HUES6 (cell line): ENCODE measurements around the gene PARD3.

Experiments
- H3K27ac ChIP-seq: 2 replicates; pipeline ENCODE4 v1.7.0; 2013; ENCODE audit warnings: low read depth, mild to moderate bottlenecking, low read length, inconsistent platforms
- H3K27me3 ChIP-seq: 2 replicates; pipeline ENCODE4 v1.6.1; 2013; ENCODE audit warnings: low read length; ENCODE audit not compliant: control insufficient read depth, insufficient read depth
- H3K36me3 ChIP-seq: 2 replicates; pipeline ENCODE4 v1.6.1; 2013; ENCODE audit warnings: low read length; ENCODE audit not compliant: control insufficient read depth, insufficient read depth
- H3K4me1 ChIP-seq: 2 replicates; pipeline ENCODE4 v1.6.1; 2013; ENCODE audit warnings: low read length; ENCODE audit not compliant: control insufficient read depth, insufficient read depth
- H3K4me3 ChIP-seq: 2 replicates; pipeline ENCODE4 v1.5.1; 2013; ENCODE audit warnings: low read depth, low read length
- H3K9ac ChIP-seq: one replicate; pipeline ENCODE4 v1.6.1; 2013; ENCODE audit warnings: mild to moderate bottlenecking, low read length
- H3K9me3 ChIP-seq: 2 replicates; pipeline ENCODE4 v1.6.1; 2013; ENCODE audit warnings: low read depth, low read length; ENCODE audit not compliant: control insufficient read depth, insufficient read depth

The PARD3 gene

DNA sequence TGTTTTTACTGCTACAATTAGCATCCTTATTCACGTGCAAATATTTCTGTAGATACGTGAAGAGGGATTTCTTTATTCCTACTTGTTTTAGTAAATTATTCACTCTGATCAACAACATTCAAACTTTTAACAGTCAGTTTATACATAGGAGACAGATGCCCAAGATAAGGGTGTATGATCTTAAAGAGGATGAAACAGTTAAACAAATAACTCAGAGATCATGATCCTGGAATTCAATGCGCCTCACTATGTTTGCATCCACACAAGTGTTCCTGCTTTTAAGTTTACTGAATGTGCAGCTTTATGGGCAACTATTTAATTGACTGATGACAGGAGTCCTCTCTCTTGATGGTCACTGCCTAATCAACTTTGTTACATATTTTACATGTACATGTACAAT lies 394.8 kb downstream of the PARD3 start:
- Histone ChIP-seq H3K9me3 (no peaks in the 10 kb centered on the region), H3K4me3 (no peak overlapping the region), H3K9ac (no peak overlapping the region), H3K4me1 (peaks cover 39% of the 10 kb centered on the region), H3K27me3 (no peaks in the 10 kb centered on the region), H3K27ac (no peak overlapping the region), H3K36me3 (no peaks in the 10 kb centered on the region)

DNA sequence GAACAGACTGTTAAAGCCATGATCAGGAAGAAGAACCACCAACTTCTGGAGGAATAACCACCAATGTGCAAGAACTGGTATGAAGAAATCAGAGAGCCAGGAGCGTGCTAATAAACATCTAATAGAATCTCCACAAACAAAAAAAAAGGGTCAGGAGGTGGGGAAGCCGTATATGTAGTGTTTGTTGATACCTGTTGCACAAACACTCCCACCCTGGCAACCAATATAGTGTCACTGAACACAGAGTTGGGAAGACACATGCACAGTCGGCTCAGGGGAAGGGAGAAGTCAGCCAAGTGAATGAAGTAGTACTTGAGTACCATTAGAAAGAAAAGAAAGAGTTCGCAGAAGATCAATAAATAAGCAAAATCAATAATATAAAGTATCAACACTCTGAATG lies 400.1 kb downstream of the PARD3 start:
- Histone ChIP-seq H3K9me3 (no peaks in the 10 kb centered on the region), H3K4me1 (peaks cover 37% of the 10 kb centered on the region), H3K27me3 (no peaks in the 10 kb centered on the region), H3K4me3 (no peak overlapping the region), H3K9ac (no peak overlapping the region), H3K36me3 (no peaks in the 10 kb centered on the region), H3K27ac (no peak overlapping the region)

GRCh38 chr10:34413756-34414587 lies 401.1 kb downstream of the PARD3 start:
- no peaks in the 10 kb centered on the region for H3K9me3 ChIP-seq
- no peaks in the 10 kb centered on the region for H3K27me3 ChIP-seq
- 0 out of 2 replicates have a peak overlapping the region, but pooled peaks have one; percentile 30 for H3K4me3 ChIP-seq
- H3K36me3 ChIP-seq: no peaks in the 10 kb centered on the region
- peaks cover 33% of the 10 kb centered on the region for H3K4me1 ChIP-seq
- H3K27ac ChIP-seq: peak overlapping the region; percentile 34; the same call in 1 of the 2 replicates
- no peak overlapping the region for H3K9ac ChIP-seq

GRCh38 chr10:34413214-34413613 lies 401.9 kb downstream of the PARD3 start:
- Histone ChIP-seq H3K9ac (no peak overlapping the region), H3K9me3 (no peaks in the 10 kb centered on the region), H3K4me1 (peaks cover 33% of the 10 kb centered on the region), H3K27ac (peak overlapping the region; percentile 56), H3K27me3 (no peaks in the 10 kb centered on the region), H3K4me3 (0 out of 2 replicates have a peak overlapping the region, but pooled peaks have one; percentile 30), H3K36me3 (no peaks in the 10 kb centered on the region)

DNA sequence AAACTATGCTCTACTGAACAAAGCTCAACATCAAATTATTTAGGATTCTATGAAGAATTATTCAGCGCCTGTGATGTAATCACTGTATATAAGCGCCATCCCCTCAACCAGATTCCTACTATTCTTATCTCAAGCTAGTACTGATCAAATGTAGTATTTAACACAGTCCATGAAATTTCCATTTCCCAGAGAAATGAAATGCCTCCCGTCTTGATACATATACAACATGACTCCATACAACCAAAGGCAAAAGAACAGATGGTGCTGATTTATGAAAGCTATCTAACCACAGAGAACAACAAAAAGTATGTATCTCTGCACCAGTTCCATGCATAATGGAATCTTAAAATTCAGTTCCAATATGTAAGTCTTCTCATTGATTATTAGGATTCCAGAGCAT lies 406.1 kb downstream of the PARD3 start:
- H3K4me1 ChIP-seq: peaks cover 27% of the 10 kb centered on the region
- no peaks in the 10 kb centered on the region for H3K36me3 ChIP-seq
- H3K9ac ChIP-seq: no peak overlapping the region
- H3K27me3 ChIP-seq: no peaks in the 10 kb centered on the region
- H3K27ac ChIP-seq: no peak overlapping the region
- H3K4me3 ChIP-seq: no peak overlapping the region
- no peaks in the 10 kb centered on the region for H3K9me3 ChIP-seq

GRCh38 chr10:34408381-34408780 lies 406.7 kb downstream of the PARD3 start:
- Histone ChIP-seq H3K9ac (no peak overlapping the region), H3K27ac (no peak overlapping the region), H3K27me3 (no peaks in the 10 kb centered on the region), H3K36me3 (no peaks in the 10 kb centered on the region), H3K4me3 (no peak overlapping the region), H3K9me3 (no peaks in the 10 kb centered on the region), H3K4me1 (peaks cover 23% of the 10 kb centered on the region)

DNA sequence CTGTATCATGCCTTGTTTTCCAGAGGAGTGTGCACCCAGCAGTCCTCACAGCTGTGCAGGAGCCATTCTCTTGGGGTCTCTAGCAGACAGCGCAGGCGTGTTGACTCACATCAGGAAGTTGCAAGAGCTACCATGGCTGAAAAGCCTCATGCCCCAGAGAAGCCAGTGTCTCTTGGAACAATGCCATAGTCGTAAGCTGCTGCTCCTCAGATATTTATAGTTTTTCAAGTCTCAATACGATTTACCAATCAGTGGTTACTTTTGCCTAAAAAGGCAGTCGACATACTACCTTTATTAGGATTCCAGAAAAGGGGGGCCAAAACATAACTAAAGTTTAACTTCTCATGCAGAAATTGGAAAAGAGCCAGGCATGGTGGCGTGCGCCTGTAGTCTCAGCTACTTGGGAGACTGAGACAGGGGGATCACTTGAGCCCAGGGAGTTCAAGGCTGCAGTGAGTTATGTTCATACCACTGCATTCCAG lies 407.7 kb downstream of the PARD3 start:
- no peak overlapping the region for H3K27ac ChIP-seq
- H3K9ac ChIP-seq: no peak overlapping the region
- no peaks in the 10 kb centered on the region for H3K9me3 ChIP-seq
- no peaks in the 10 kb centered on the region for H3K27me3 ChIP-seq
- no peaks in the 10 kb centered on the region for H3K36me3 ChIP-seq
- H3K4me1 ChIP-seq: peaks cover 19% of the 10 kb centered on the region
- H3K4me3 ChIP-seq: no peak overlapping the region

DNA sequence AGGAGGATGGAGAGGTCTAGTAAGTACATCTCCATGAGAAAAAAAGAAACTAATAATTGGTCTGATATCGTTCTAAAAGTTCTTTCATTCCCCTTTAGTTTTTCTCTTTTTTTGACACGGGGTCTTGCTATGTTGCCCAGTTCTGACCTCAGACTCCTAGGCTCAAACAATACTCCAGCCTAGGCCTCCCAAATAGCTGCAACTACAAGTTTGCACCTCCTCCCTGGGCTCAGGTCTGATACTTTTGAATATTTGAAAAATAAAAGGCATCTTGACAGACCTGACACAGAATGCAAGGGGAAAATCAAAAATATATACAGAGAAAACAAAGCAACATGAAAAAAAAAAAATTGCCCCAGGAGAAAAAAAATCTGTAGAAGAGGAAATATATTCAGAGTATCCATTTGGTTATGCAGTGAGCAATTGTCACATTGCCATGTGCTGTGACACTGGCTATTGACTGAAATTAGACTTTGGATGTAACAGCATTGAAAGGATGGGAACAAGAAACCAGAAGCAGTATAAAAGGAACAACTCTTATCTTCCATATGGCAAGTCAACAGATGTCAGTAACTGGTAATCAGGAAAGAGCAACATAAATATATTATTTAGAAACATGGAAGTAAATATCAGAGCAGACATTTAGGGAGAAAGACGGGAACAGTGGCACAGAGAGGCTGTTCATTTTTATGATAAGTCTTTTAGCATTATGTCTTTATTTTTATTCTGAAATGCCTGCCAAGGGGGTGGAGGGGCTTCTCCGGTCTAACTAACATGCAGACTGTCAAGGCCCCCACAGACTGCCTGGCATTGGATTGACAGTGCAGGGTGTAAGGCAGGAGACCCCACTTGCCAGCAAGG lies 408.4 kb downstream of the PARD3 start:
- Histone ChIP-seq H3K9ac (no peak overlapping the region), H3K36me3 (no peaks in the 10 kb centered on the region), H3K4me1 (peaks cover 19% of the 10 kb centered on the region), H3K27me3 (no peaks in the 10 kb centered on the region), H3K4me3 (no peak overlapping the region), H3K9me3 (no peaks in the 10 kb centered on the region), H3K27ac (no peak overlapping the region)

GRCh38 chr10:34405611-34406462 lies 409.3 kb downstream of the PARD3 start:
- Histone ChIP-seq H3K27ac (no peak overlapping the region), H3K9ac (no peak overlapping the region), H3K4me3 (no peak overlapping the region), H3K4me1 (peaks cover 13% of the 10 kb centered on the region), H3K9me3 (no peaks in the 10 kb centered on the region), H3K27me3 (no peaks in the 10 kb centered on the region), H3K36me3 (no peaks in the 10 kb centered on the region)

- H3K27me3 ChIP-seq: no peaks in the 10 kb centered on the region
- H3K4me1 ChIP-seq: peaks cover 13% of the 10 kb centered on the region
- H3K9ac ChIP-seq: no peak overlapping the region
- H3K9me3 ChIP-seq: no peaks in the 10 kb centered on the region
- no peak overlapping the region for H3K27ac ChIP-seq
- H3K4me3 ChIP-seq: no peak overlapping the region
- no peaks in the 10 kb centered on the region for H3K36me3 ChIP-seq
Observed at GRCh38 chr10:34403512-34403911, 411.6 kb downstream of the PARD3 start.
